Stimulated activated CD8-positive, alpha-beta memory T cell treated with anti-CD3 and anti-CD28 coated beads, Interleukin-7, amount 100 ng/mL, for 1 hour (primary cell): Measurements from ENCODE around the gene MAD2L2.

ENCODE experiments used
- DNase-seq, 2 donors: peaks; one replicate each; pipeline ENCODE4 v3.0.0-alpha.2; 2020; ENCODE audit warnings: low read depth in 2 of 2

The MAD2L2 gene

DNA sequence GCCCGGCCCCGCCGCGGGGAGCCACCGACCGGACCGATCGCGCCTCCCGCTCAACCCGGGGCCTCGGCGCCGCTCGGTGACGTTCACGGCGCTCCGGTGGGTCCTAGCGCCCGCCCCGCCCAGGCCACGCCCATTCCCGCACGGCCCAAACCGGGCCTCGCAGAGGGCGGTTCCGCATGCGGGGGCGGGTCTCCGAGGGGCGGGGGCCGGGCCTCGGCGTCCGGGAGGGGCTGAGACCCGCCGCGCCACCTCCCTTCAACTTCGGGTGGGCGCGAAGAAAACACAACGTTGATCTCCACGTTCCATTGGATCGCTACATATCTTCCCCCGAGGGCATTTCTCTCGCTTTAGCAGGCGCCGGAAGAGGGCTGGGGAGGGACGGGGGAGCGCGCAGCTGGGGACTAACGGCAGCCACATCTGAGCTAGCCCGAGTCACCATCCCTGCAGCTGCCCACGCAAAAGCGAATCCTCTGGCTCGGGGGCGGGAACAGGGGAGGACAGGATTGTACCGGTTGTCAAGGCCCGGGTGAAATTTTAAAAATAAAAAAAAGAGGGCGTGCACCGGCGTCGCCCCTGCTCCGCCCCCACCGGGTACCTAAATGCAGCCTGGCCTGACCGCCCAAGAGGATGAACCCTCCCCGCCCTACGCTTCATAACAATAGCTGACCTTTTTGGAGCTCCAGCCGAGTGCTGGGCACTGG lies at the start of gene MAD2L2:
Gene MAD2L2, minus strand, starts transcription at position 78 of the 701 bp plus-strand sequence. CDS start 547 bp downstream, outside the sequence.
- peak; percentile 77 to 79 for DNase-seq

DNA sequence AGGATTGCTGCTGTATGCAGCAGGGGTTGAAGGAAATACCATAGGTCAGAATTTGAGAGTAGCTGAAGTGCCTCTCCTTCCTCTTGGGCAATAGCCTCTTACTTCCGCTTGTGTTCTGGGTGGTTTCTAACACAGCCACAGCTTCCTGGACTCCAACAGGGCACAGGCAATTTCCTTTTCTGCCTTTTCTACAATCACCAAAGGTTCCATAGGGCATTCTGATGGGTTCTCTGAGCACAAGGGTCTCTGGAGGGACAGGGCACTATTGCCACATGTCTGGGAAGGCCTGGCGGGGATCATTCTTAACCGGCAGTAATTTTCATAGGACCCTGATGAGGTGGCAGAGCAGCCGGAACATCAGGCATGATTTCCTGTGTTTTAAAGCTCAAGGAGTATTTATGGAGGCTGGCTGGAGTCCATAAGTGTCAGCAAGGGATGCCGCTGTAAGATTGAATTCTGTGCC lies 49.5 kb upstream of the MAD2L2 start:
- DNase-seq, result no peak

DNA sequence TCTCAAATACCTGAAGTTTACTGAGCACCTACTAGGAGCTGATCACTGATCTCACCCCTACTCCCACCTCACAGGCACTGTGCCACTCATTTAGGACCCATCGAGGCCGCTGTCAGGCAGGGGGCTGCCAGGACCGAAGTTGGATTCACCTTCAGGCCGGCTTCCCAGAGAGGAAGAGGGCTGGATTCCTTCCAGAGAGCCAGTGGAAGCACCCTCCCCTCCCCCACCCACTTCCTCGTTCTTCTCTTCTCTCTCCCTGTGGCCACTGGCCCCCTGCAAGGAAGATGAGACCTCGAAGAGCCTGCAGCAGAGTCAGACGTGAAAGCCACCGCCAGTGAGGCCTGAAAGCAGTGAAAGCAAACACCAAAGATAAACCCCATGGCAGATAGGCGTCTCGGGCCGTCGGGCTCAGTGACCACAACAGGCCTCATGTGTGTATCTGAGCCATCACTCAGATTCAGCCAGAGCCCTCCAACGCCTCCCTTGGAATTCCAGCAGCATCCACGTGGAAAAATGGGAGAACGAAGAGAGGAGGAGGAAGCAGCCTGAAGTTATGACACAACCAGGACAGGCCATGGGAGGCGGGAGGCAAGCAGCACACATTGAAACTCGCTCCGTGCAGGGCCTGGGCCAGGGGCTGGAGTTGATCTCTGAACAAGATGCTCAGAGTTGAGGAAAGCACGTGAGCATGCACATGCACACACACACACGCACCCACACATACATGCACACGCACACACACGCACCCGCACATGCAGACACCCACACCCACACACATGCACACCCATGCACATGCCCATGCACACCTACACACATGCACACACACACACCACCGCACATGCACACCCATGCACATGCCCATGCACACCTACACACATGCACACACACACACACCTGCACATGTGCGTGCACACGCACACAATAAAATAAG lies 48.8 kb upstream of the MAD2L2 start:
- DNase-seq, result no peak

DNA sequence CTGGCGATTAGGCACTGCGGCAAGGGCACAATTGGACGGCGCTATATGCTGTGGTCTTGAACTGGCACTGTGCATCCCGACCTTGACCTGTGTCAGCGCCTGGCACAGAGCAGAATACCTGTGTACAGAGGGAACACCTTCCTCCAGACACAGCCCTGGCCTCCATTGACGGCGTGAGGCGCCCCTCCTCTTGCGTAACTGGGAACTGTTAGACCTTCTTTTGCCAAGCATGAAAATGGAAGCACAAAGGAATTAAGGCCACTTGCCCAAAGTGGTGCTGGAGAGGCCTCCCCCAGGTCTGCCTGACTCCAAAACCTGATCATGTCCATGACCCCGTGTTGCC lies 48.2 kb upstream of the MAD2L2 start:
- no peak for DNase-seq

DNA sequence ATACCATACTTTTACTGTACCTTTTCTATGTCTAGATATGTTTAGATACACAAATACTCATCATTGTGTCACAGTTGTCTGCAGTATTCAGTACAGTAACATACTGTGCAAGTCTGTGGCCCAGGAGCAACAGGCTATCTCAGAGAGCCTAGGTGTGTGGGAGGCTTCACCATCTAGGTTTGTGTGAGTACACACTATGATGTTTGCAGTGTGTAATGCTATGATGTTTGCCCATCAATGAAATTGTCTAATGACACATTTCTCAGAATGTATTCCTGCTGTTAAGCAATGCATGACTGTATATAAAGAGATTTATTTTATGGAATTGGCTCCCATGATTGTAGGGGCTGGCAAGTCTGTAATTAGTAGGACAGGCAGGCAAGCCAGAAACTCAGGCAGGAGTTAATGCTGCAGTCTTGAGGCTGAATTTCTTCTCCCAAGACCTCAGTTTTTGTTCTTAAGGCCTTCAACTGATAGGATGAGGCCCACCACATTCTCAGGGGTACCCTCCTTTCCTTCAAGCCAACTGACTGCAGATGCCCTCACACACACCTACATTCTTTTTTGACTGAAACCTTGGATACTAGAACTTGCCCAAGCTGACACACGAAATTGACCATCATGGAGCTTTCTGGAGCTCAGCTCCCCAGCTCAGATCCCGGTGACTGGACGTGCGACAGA lies 47.3 kb upstream of the MAD2L2 start:
- DNase-seq, result no peak

DNA sequence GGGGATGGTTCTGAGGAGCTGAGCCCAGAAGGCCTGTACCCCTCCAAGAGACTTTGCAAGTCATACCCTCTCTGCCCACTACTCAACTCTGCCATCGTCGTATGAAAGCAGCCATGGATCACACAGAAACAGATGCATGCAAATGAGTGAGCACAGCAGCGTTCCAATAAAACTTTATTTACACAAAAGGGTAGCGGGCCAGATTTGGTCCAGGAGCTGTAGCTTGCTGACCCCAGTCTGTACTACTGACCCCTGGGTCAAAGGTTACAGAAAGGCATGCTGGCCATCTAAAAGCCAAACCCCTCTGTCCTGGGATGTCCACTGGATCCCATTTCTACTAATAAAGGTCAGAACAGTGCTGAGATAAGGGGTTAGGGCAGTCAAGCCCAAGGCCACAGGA lies 46.2 kb upstream of the MAD2L2 start:
- DNase-seq, result no peak

DNA sequence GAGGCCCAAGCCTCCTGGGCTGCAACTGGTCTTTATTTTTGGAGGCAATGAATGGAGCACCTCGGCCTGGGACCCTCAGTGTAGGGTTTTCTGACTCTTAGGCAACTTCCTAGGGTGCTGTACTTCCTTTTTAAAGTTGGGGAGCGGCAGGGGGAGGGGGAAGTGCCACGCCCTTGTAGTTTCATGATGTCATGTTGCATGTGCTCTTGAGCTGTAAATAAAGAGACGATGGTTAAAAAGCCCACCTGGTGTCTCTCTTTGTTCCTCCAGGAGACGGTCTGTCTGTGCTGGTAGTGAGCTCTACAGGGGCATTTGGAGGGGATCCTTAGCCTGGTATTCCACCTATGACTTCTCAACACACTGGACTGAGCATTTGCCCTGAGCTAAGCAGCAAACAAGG lies 44.7 kb upstream of the MAD2L2 start:
- no peak for DNase-seq

DNA sequence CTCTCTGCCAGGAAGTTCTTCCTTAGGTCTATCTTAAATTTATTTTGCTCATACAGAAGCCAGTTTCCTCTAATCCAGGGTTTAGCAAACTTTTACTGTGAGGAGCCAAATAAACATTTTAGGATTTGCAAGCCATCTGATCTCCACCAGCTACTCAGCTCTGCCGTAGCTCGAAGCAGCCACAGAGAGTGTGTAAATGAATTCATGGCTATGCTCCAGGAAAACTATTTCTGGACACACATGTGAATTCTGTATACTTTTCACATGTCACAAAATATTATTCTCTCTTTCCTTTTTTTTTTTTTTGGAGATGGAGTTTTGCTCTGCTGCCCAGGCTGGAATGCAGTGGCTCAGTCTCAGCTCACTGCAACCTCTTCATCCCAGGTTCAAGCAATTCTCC lies 41.6 kb upstream of the MAD2L2 start:
- no peak for DNase-seq

DNA sequence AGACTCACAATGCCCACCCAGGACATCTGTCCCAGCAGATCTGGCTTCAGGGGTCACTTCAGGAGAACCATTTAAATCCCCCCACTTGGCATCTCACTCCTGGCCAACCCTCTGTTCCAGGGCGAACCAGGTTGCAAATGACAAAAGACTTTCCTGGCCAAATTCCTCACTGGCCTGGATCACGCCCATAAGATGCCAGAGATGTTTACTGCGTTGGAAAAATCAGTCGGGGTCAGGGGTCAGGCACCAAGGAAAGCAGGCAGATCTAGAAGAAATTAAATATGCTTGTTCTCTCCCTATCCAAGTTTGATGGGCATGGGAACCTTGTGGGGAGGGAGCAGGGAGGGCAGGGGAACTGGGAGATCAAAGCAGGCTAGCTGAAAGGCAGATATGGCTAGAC lies 40.4 kb upstream of the MAD2L2 start:
- no peak for DNase-seq

DNA sequence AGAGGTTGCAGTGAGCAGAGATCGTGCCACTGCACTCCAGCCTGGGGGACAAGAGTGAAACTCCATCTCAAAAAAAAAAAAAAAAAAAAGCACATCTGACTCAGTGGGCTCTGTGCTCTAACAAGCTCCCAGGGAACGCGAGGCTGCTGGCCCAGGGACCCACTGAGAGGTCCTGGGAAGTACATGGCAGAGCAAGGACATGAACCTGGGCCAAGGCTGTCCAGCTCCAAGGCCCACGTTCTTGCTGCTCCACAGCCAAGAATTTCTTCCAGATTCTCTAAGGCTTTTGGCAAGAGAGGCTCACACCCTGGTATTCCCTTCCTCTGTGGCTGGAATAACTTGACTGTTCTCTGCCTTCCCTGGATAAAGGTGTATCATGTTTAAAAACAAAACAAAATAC lies 39.6 kb upstream of the MAD2L2 start:
- DNase-seq, result no peak

DNA sequence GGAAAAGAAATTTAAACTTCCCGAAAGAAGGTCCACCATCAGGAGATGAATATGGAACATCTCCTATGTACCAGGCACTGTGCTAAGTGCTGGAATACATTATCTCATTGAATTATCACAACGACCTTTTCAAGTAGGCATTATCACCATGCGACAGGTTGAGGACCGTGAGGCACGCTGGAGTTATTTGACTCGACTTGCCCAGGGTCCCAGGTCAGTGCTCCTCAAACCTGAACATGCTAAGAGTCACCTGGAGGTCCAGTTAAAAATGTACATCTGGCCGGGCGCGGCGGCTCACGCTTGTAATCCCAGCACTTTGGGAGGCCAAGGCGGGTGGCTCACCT lies 39.1 kb upstream of the MAD2L2 start:
- DNase-seq, result no peak

DNA sequence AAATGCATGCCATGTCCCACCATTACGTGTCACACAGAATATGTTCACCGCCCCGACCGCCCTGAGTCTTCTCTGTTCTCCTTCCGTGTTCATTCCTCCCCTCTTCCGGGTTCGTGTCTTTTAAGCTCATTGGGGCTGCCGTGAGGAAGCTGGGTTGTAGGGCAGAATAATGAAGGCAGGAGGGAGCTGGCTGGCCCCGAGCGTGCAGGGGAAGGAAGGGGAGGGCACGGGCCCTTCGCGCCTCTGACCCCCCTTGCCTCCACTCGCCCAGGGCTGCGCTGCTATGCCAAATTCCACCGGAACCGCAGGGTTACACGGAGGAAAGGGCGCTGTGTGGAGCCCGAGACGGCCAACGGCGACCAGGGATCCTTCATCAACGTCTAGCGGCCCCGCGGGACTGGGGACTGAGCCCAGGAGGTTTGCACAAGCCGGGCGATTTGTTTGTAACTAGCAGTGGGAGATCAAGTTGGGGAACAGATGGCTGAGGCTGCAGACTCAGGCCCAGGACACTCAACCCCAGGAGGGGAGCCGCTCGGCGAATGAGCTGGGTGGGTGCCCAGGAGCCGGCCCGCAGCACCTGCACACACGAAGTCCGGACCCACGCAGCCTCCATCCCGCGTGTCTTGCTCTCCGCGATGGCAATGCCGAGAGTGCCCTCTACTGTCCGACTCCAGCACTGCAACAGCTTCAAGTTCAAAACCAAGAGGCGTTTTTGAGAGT lies 38.5 kb upstream of the MAD2L2 start:
- DNase-seq, result peak; percentile 62 to 79

DNA sequence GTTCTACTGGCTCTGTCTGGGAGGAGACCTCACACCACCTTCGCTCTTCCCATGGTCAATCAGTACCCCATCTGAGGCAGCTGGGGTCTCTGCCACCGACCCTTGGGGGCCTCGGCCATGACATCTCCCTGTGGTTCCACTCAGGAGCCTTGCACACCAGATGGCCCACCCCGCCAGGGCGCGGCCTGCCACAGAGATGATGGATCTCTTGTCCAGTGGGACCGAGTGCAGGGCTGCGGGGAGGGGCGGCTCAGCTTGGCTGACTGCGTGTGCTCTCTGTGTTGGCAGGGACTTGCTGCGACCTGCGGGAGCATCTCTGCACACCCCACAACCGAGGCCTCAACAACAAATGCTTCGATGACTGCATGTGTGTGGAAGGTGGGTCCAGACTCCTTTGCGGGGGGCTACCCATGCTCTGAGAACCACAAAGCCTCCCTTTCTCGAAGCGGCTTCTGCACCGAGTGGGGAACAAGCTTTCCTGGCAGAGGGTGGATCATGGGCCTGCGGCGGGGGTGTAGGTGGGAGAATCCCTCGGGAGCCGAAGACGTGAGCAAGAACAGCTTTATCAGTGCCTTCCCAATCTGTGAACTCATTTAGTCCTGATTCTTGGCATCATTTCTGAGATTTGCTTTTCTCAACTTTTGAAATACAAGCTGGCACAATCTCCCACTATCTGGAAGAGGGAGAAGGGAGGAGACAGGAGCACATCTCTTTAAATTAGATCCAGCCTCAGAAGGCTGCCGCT lies 34.1 kb upstream of the MAD2L2 start:
- DNase-seq, result no peak

DNA sequence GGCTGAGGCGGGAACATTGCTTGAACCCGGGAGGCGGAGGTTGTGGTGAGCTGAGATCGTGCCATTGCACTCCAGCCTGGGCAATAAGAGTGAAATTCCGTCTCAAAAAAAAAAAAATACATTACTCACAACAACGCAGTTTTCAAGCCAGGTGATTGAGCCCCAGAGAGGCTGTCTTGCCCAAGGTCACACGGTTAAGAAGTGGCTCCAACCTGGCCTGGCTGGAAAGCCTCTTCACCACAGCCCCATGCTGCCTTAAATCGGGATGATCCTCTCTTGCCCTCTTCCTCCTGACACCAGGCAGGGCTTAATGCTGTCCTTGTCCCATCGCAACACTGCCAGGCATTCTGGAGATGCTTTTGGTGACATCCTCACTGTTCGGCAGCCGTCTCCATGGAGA lies 32.1 kb upstream of the MAD2L2 start:
- no peak for DNase-seq

DNA sequence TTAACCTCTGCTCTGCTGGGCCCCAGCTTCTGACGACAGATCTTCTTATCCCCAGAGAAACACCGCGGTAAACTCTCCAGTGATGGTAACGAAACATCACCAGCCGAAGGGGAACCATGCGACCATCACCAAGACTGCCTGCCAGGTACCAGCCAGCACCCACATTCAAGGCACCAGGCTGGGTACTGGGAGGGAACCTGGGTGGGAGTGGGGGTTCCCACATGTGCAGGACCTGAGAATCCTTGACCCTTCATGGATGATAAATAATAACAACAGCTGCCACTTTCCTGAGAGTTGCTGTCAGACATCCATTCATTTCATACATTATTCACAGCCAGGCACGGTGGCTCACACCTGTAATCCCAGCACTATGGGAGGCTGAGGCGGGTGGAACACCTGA lies 31.3 kb upstream of the MAD2L2 start:
- DNase-seq, result no peak

DNA sequence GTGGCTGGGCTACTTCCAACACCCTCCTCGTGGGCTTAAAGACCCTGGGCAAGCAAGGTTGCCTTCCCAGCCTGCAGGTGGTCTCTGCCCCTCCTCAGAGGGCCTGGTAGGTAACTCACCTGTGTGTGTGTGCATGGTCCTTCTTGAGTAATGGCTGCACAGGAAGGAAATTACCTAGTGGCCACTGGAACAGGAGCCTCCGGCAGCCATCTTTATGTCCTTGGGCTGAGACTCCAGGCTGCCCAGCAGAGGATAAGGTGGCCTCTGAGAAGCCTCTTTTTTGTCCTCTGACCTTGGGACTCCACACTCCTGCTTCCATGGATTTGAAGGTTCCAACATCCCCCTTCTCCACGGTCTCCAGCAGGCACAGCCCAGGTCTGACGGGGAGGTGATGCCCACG lies 30.5 kb upstream of the MAD2L2 start:
- DNase-seq, result no peak

DNA sequence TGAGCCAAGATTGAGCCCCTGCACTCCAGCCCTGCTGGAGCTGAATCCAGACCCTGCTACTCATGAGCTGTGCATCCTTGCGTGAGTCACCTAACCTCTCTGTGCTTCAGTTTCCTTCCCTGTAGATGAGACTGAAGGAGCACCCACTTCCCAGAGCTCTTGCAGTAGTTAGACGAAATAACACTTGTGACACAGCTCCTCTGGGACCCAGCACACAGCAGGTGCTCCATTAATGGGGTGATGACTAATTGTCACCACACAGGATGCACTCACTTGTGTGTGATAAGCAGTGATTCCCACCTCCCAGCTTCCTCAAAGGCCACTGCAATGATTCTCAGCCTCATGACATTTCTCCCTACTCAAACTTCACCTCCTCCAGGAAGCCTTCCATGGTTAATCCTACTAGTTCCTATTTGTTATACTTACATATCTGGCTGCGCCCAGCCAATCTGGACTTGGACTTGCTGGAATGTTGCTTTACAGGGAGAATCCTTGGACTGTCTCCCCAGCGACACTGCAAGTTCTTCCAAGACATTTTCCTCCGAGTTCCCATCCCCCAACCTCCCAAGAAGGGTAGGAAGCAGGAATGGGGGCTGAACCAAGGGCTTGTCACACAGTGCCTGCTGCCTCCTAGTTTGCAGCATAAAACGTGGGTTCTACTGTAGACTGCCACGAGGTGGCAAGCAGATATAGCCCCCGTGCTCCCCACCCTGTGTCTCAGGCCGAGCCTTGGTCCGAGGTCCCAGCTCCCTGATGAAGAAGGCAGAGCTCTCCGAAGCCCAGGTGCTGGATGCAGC lies 27.8 kb upstream of the MAD2L2 start:
- DNase-seq, result no peak

DNA sequence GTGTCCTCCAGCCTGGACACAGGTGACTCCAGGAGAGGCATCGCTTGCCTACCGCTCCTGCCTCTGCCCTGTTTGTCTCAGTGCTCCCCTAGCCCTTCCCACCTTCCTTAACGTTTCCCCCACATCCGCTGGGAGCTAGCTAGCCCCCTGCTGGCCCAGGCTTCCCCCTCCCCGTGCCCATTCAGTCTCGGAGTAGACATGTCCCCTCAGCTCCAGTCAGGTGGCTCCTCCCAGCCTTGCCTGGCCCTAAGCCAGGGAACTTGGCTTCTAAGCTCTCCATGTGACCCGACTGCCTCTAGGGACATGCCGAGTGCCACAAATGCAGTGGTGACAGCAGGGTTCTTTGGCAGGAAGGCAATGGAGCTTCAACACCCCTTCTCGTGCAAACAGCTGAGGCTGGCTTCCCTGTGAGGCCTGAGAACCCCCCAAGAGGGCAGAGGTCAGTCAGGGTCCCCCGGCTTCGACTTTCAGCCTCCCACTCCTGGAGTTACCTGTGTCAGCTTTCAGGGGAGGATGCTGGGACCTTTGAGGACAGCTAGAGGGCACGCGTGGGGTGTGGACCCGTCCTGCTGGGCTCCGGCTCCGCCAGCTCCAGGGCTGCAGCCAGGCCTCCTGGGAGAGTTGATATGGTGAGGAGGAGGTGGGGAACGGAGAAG lies 26.8 kb upstream of the MAD2L2 start:
- DNase-seq, result no peak

DNA sequence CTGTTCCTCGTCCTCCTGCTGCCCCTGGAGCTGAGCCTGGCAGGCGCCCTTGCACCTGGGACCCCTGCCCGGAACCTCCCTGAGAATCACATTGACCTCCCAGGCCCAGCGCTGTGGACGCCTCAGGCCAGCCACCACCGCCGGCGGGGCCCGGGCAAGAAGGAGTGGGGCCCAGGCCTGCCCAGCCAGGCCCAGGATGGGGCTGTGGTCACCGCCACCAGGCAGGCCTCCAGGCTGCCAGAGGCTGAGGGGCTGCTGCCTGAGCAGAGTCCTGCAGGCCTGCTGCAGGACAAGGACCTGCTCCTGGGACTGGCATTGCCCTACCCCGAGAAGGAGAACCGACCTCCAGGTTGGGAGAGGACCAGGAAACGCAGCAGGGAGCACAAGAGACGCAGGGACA lies 25.3 kb upstream of the MAD2L2 start:
- DNase-seq, result no peak

DNA sequence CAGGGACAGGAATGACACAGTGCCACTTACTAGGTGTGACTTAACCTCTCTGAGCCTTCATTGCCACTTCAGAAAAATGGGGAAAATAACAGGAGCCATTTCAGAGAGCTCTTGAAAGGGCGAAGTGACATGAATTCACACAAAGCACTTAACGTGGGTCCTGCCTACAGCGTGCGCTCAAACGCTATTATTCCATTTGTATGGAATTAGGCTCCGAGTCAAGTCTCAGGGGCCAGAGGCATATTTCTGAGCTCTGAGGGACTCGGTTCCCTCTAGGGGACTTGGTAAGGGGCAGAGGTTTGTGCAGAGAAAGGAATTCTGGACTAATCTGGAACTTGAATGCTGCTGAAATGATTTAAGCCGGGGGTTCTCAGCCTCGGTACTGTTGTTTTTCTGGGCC lies 24.6 kb upstream of the MAD2L2 start:
- DNase-seq, result no peak
